IMR-90 (cell line): Measurements from ENCODE around the gene IFITM10.

Experiments
- CEBPB ChIP-seq: IDR thresholded peaks from 2 replicates; pipeline ENCODE4 v1.6.1; 2012; ENCODE audit warnings: low read depth, low read length, improper control_type of control experiment
- CTCF ChIP-seq: conservative IDR thresholded peaks from 2 replicates; pipeline ENCODE4 v1.5.1; 2012; ENCODE audit warnings: mild to moderate bottlenecking, low read depth, low read length, improper control_type of control experiment
- POLR2A ChIP-seq: IDR thresholded peaks from 2 replicates; pipeline ENCODE4 v1.6.1; 2012; ENCODE audit warnings: mild to moderate bottlenecking, low read depth, low read length
- SMC3 ChIP-seq: fragments of 150-350 bp; IDR thresholded peaks from 2 replicates; pipeline ENCODE4 v1.6.1; 2016; ENCODE audit warnings: low read depth, mild to moderate bottlenecking, antibody characterized with exemption, low read length, moderate library complexity

- TF ChIP-seq SMC3 (no peak), POLR2A (no peak), CTCF (no peak), CEBPB (no peak)
Measured at GRCh38 chr11:1742371-1742770, 8.0 kb downstream of the IFITM10 start.
